ENCODE results near the gene MYO1A. TPM values are rescaled to one million over a fixed set of nuclear protein-coding genes. Genes with fewer than 3 reads are reported as not detected.

MYO1A gene
- polyA plus RNA-seq, 2 of the 4 experiments (the other 2 are of a cell fraction): 0.67 to 1.9 TPM

GRCh38 chr12:57096099-57096572 lies 46.2 kb upstream of the MYO1A start:
- POLR2A ChIA-PET: interaction anchor here (2.2 kb wide), 1 partner anchor 15 kb away, joined by 12 read pairs; the partner anchor contains the start of gene STAT6
- WGBS (ENCODE audit: missing lambda C conversion rate): 93% methylated on average over 6 of the region's 6 CpGs
- Histone ChIP-seq H3K4me2 (no peak overlapping the region), H3K9me3 (no peaks in the 10 kb centered on the region), H3K4me3 (no peak overlapping the region), H3K4me1 (0 out of 3 replicates have a peak, but pooled peaks cover 4% of the 10 kb centered on the region), H3K27ac (no peak overlapping the region)
- DNase-seq (ENCODE audit: low read depth in 1 of 2, low spot score in 1 of 2) (no peak), FAIRE-seq (no peak), ATAC-seq (peak in 1 of 2 experiments; percentile 14; a peak in 3 of 6 replicates)
- no peak for TF ChIP-seq PBX3 (IDR thresholded peaks at IDR 0.05)
- TF ChIP-seq CEBPB (IDR thresholded peaks at IDR 0.05): no peak
- TF ChIP-seq CTCF (IDR thresholded peaks at IDR 0.05): no peak
- TF ChIP-seq MAFK (IDR thresholded peaks at IDR 0.05; ENCODE audit: partially characterized antibody): no peak
- CTCF ChIA-PET: interaction anchor here (1.3 to 18.3 kb wide), 4 partner anchors 12 to 87 kb away, joined by 6 to 330 read pairs (median 81); partner anchors contain the start of gene STAT6

GRCh38 chr12:57095440-57095839 lies 45.5 kb upstream of the MYO1A start:
- CTCF ChIA-PET: interaction anchor here (1.3 to 18.3 kb wide), 5 partner anchors 13 to 88 kb away, joined by 6 to 330 read pairs (median 10); partner anchors contain the start of gene STAT6
- H3K27ac ChIP-seq: no peak overlapping the region
- WGBS (ENCODE audit: missing lambda C conversion rate): 94% methylated on average over 3 of the region's 3 CpGs

GRCh38 chr12:57094208-57095160 lies 44.6 kb upstream of the MYO1A start:
- Histone ChIP-seq H3K4me3 (no peak overlapping the region), H3K9me3 (no peaks in the 10 kb centered on the region), H3K4me1 (peaks cover 11% of the 10 kb centered on the region; the same call in 2 of the 3 replicates), H3K27ac (no peak overlapping the region), H3K4me2 (no peak overlapping the region)
- 89% methylated on average over 15 of the region's 15 CpGs for WGBS (ENCODE audit: missing lambda C conversion rate)
- POLR2A ChIA-PET: no interaction called here
- CTCF ChIA-PET: interaction anchor here (1.3 to 18.3 kb wide), 10 partner anchors 7 to 87 kb away, joined by 4 to 330 read pairs (median 11); partner anchors contain the start of genes MYO1A and STAT6
- TF ChIP-seq FOXS1 (CRISPR knock-in tag; IDR thresholded peaks at IDR 0.05): no peak
- TF ChIP-seq HES2 (IDR thresholded peaks at IDR 0.05): no peak
- no peak for TF ChIP-seq USF2 (IDR thresholded peaks at IDR 0.05)
- no peak for TF ChIP-seq GATA3 (IDR thresholded peaks at IDR 0.05; ENCODE audit: borderline replicate concordance)
- no peak for TF ChIP-seq RARB (CRISPR knock-in tag; IDR thresholded peaks at IDR 0.05)
- ATAC-seq: no peak
- no peak for DNase-seq (ENCODE audit: low read depth in 1 of 2, low spot score in 1 of 2)
- FAIRE-seq: no peak

More at GRCh38 chr12:57095440-57095839, 45.5 kb upstream of the MYO1A start:
- ATAC-seq (no peak), FAIRE-seq (no peak), DNase-seq (ENCODE audit: low read depth in 1 of 2, low spot score in 1 of 2) (no peak)
- H3K4me3 ChIP-seq: no peak overlapping the region
- peaks cover 6% of the 10 kb centered on the region; the same call in 2 of the 3 replicates for H3K4me1 ChIP-seq
- POLR2A ChIA-PET: no interaction called here
- TF ChIP-seq NFE2L2 (conservative IDR thresholded peaks at IDR 0.05; ENCODE audit: low read length): no peak
- no peak for TF ChIP-seq HOXB5 (CRISPR knock-in tag; IDR thresholded peaks at IDR 0.05)
- no peak for TF ChIP-seq POLR2A (IDR thresholded peaks at IDR 0.05; ENCODE audit: low read length)
- TF ChIP-seq ESRRA (IDR thresholded peaks at IDR 0.05; ENCODE audit: borderline replicate concordance, low read length): no peak
- no peak for TF ChIP-seq E2F6 (IDR thresholded peaks at IDR 0.05; ENCODE audit: borderline replicate concordance, low read depth)
- no peak for TF ChIP-seq HOXB13 (CRISPR knock-in tag; IDR thresholded peaks at IDR 0.05; ENCODE audit: low read depth)
- TF ChIP-seq EP300 (IDR thresholded peaks at IDR 0.05): no peak
- no peak for TF ChIP-seq USF2 (IDR thresholded peaks at IDR 0.05)
- no peak for TF ChIP-seq RAD21 (conservative IDR thresholded peaks at IDR 0.05 in 1 of 2, IDR thresholded peaks at IDR 0.05 in 1 of 2)
- no peaks in the 10 kb centered on the region for H3K9me3 ChIP-seq
- no peak overlapping the region for H3K4me2 ChIP-seq
